Trophoblast cell (in vitro differentiated cells and primary cell): ENCODE data around the gene PKD2L1.

Source experiments
- DNase-seq, 2 donors: peaks; one replicate each; pipeline ENCODE4 v3.0.0-alpha.2; 2016
- H2AFZ ChIP-seq: 2 replicates; pipeline ENCODE4 v1.6.1; 2013; ENCODE audit warnings: low read length, moderate library complexity, mild to moderate bottlenecking; ENCODE audit not compliant: insufficient read depth, poor library complexity
- H2AK5ac ChIP-seq: 2 replicates; pipeline ENCODE4 v1.6.1; 2013; ENCODE audit warnings: mild to moderate bottlenecking, low read length
- H2BK120ac ChIP-seq: 2 replicates; pipeline ENCODE4 v1.6.1; 2013; ENCODE audit warnings: low read length, mild to moderate bottlenecking, moderate library complexity; ENCODE audit not compliant: insufficient read depth, poor library complexity
- H2BK12ac ChIP-seq: 2 replicates; pipeline ENCODE4 v1.6.1; 2013; ENCODE audit warnings: mild to moderate bottlenecking, low read length, moderate library complexity
- H2BK5ac ChIP-seq: 2 replicates; pipeline ENCODE4 v1.6.1; 2013; ENCODE audit warnings: low read length, low read depth, moderate library complexity, mild to moderate bottlenecking; ENCODE audit not compliant: poor library complexity
- H3K14ac ChIP-seq: 2 replicates; pipeline ENCODE4 v1.6.1; 2013; ENCODE audit warnings: mild to moderate bottlenecking, low read length
- H3K18ac ChIP-seq: 2 replicates; pipeline ENCODE4 v1.6.1; 2013; ENCODE audit warnings: mild to moderate bottlenecking, low read length
- H3K23ac ChIP-seq: 2 replicates; pipeline ENCODE4 v1.6.1; 2013; ENCODE audit warnings: low read length
- H3K27ac ChIP-seq: 2 replicates; pipeline ENCODE4 v1.5.1; 2013; ENCODE audit warnings: low read depth, mild to moderate bottlenecking, inconsistent platforms, low read length, moderate library complexity
- H3K27me3 ChIP-seq: 2 replicates; pipeline ENCODE4 v1.6.1; 2013; ENCODE audit warnings: inconsistent platforms, mild to moderate bottlenecking, low read length, moderate library complexity; ENCODE audit not compliant: insufficient read depth
- H3K36me3 ChIP-seq, 2 experiments: 1 replicate in 1 of 2; 2 replicates in 1 of 2; pipeline ENCODE4 v1.6.1; 2013; ENCODE audit warnings: low read length in 2 of 2, mild to moderate bottlenecking in 2 of 2, moderate library complexity in 1 of 2; ENCODE audit not compliant: insufficient read depth in 2 of 2, control insufficient read depth in 1 of 2
- H3K4ac ChIP-seq: 2 replicates; pipeline ENCODE4 v1.6.1; 2013; ENCODE audit warnings: low read depth, mild to moderate bottlenecking, low read length, moderate library complexity
- H3K4me1 ChIP-seq, 2 experiments: 1 replicate in 1 of 2; 2 replicates in 1 of 2; pipeline ENCODE4 v1.6.1; 2013; ENCODE audit warnings: low read length in 2 of 2, mild to moderate bottlenecking in 2 of 2, moderate library complexity in 1 of 2; ENCODE audit not compliant: insufficient read depth in 2 of 2, control insufficient read depth in 1 of 2
- H3K4me2 ChIP-seq: 2 replicates; pipeline ENCODE4 v1.6.1; 2013; ENCODE audit warnings: inconsistent platforms, mild to moderate bottlenecking, low read length, moderate library complexity
- H3K4me3 ChIP-seq: 2 replicates; pipeline ENCODE4 v1.5.1; 2013; ENCODE audit warnings: mild to moderate bottlenecking, low read depth, low read length, inconsistent platforms
- H3K79me1 ChIP-seq: one replicate; pipeline ENCODE4 v1.6.1; 2013; ENCODE audit warnings: low read length
- H3K79me2 ChIP-seq: 2 replicates; pipeline ENCODE4 v1.6.1; 2013; ENCODE audit warnings: low read length, mild to moderate bottlenecking; ENCODE audit not compliant: control insufficient read depth, insufficient read depth, poor library complexity
- H3K9ac ChIP-seq: 2 replicates; pipeline ENCODE4 v1.6.1; 2013; ENCODE audit warnings: mild to moderate bottlenecking, low read length
- H3K9me3 ChIP-seq: 2 replicates; pipeline ENCODE4 v1.6.1; 2013; ENCODE audit warnings: low read depth, mild to moderate bottlenecking, control low read depth, inconsistent platforms, low read length; ENCODE audit not compliant: insufficient read depth
- H4K12ac ChIP-seq: 2 replicates; pipeline ENCODE4 v1.6.1; 2013; ENCODE audit warnings: low read depth, mild to moderate bottlenecking, low read length, moderate library complexity
- H4K8ac ChIP-seq: 2 replicates; pipeline ENCODE4 v1.6.1; 2013; ENCODE audit warnings: low read depth, mild to moderate bottlenecking, low read length, moderate library complexity
- H4K91ac ChIP-seq: one replicate; pipeline ENCODE4 v1.6.1; 2013; ENCODE audit warnings: low read depth, mild to moderate bottlenecking, low read length, moderate library complexity
- WGBS: extraction: QIAGEN DNeasy Blood & Tissue Kit; methylation state at CpG from one replicate; pipeline ENCODE4 v1.1.7; 2013; ENCODE audit warnings: missing lambda C conversion rate; ENCODE audit not compliant: insufficient read length, insufficient coverage; ENCODE audit errors: extremely low coverage; 5-methylcytosine and 5-hydroxymethylcytosine counted together

The PKD2L1 gene

GRCh38 chr10:100325158-100325557 is 4.9 kb downstream of the PKD2L1 start:
- H3K79me2 ChIP-seq, result no peaks in the 10 kb centered on the region
- H4K12ac ChIP-seq, result no peak overlapping the region
- no peak overlapping the region for H3K9ac ChIP-seq
- no peak overlapping the region for H3K4me3 ChIP-seq
- H3K36me3 ChIP-seq, result no peaks in the 10 kb centered on the region
- H2BK5ac ChIP-seq, result no peak overlapping the region
- no peaks in the 10 kb centered on the region for H3K79me1 ChIP-seq
- H3K14ac ChIP-seq, result no peak overlapping the region
- H3K4ac ChIP-seq, result no peak overlapping the region
- H3K9me3 ChIP-seq, result no peaks in the 10 kb centered on the region
- no CpG with 5 or more reads among the region's 7 CpGs for WGBS
- no peak overlapping the region for H3K4me2 ChIP-seq
- no peak overlapping the region for H3K18ac ChIP-seq
- no peak overlapping the region for H2AK5ac ChIP-seq
- H2AFZ ChIP-seq, result no peak overlapping the region
- DNase-seq, result peak in 1 of 2 donors; percentile 37
- H3K27ac ChIP-seq, result no peak overlapping the region
- no peaks in the 10 kb centered on the region for H3K27me3 ChIP-seq
- no peak overlapping the region for H2BK12ac ChIP-seq
- H3K4me1 ChIP-seq, result no peaks in the 10 kb centered on the region
- no peak overlapping the region for H4K91ac ChIP-seq
- no peak overlapping the region for H2BK120ac ChIP-seq
- no peak overlapping the region for H4K8ac ChIP-seq
- H3K23ac ChIP-seq, result no peak overlapping the region

GRCh38 chr10:100319707-100320402 is 10.2 kb downstream of the PKD2L1 start:
- Histone ChIP-seq H3K36me3 (no peaks in the 10 kb centered on the region), H2BK120ac (no peak overlapping the region), H2AFZ (no peak overlapping the region), H4K91ac (no peak overlapping the region), H3K23ac (no peak overlapping the region), H3K27ac (no peak overlapping the region), H3K79me2 (no peaks in the 10 kb centered on the region), H3K4me2 (no peak overlapping the region), H3K79me1 (no peaks in the 10 kb centered on the region), H3K9me3 (no peaks in the 10 kb centered on the region), H3K4me3 (no peak overlapping the region), H3K9ac (no peak overlapping the region), H2AK5ac (no peak overlapping the region), H3K4me1 (no peaks in the 10 kb centered on the region), H4K12ac (no peak overlapping the region), H3K14ac (no peak overlapping the region), H4K8ac (no peak overlapping the region), H3K4ac (no peak overlapping the region), H3K27me3 (no peaks in the 10 kb centered on the region), H2BK5ac (no peak overlapping the region), H3K18ac (no peak overlapping the region), H2BK12ac (no peak overlapping the region)
- WGBS, result no CpG with 5 or more reads among the region's 1 CpG
- no peak for DNase-seq

- Histone ChIP-seq H3K4me1 (no peaks in the 10 kb centered on the region), H4K8ac (no peak overlapping the region), H4K91ac (no peak overlapping the region), H3K27me3 (no peaks in the 10 kb centered on the region), H3K4ac (no peak overlapping the region), H3K27ac (no peak overlapping the region), H3K23ac (no peak overlapping the region), H2AFZ (no peak overlapping the region), H3K79me1 (no peaks in the 10 kb centered on the region), H4K12ac (no peak overlapping the region), H3K4me2 (no peak overlapping the region), H2BK5ac (no peak overlapping the region), H3K18ac (no peak overlapping the region), H2BK120ac (no peak overlapping the region), H3K79me2 (no peaks in the 10 kb centered on the region), H2BK12ac (no peak overlapping the region), H3K14ac (no peak overlapping the region), H3K36me3 (no peaks in the 10 kb centered on the region), H2AK5ac (no peak overlapping the region), H3K4me3 (no peak overlapping the region), H3K9me3 (no peaks in the 10 kb centered on the region), H3K9ac (no peak overlapping the region)
- DNase-seq, result peak; percentile 65 to 82
- WGBS, result no CpG with 5 or more reads among the region's 4 CpGs
Measured at GRCh38 chr10:100318207-100318606, 11.8 kb downstream of the PKD2L1 start.

- no peak overlapping the region for H3K18ac ChIP-seq
- WGBS, result no CpG with 5 or more reads among the region's 4 CpGs
Measured at GRCh38 chr10:100315615-100316014, 14.4 kb downstream of the PKD2L1 start.

More at GRCh38 chr10:100315615-100316014, 14.4 kb downstream of the PKD2L1 start:
- Histone ChIP-seq H2BK12ac (no peak overlapping the region), H3K79me1 (no peaks in the 10 kb centered on the region), H4K91ac (no peak overlapping the region), H3K14ac (no peak overlapping the region), H3K27ac (no peak overlapping the region), H2BK5ac (no peak overlapping the region), H3K4me2 (no peak overlapping the region), H2BK120ac (no peak overlapping the region), H3K4ac (no peak overlapping the region), H3K23ac (no peak overlapping the region), H2AFZ (no peak overlapping the region), H3K27me3 (no peaks in the 10 kb centered on the region), H3K36me3 (no peaks in the 10 kb centered on the region), H3K4me3 (no peak overlapping the region), H2AK5ac (no peak overlapping the region), H3K9ac (no peak overlapping the region), H4K8ac (no peak overlapping the region), H3K79me2 (no peaks in the 10 kb centered on the region), H4K12ac (no peak overlapping the region), H3K4me1 (no peaks in the 10 kb centered on the region), H3K9me3 (no peaks in the 10 kb centered on the region)
- peak; percentile 21 to 44 for DNase-seq
